ENCODE measurements around the gene GRM8.

Gene GRM8

DNA sequence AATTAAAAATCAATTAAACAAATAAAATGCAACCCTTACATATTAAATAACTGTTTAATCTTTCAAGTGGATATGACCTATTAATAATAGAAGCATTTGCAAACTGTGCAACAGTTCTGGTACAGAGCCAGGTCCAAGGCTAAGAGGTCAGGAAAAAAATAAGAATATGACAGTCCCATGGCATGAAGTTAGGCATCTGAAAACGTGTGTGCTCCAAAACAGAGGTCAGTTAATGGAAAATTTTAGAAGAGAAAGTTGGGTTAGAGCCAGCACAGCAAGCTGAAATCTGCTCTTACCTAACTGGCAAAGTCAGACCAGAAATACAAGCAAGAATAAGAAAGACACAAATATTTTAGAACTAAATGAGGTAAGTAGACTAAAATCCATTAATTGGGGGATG, 757.7 kb downstream of the GRM8 start:
- DNase-seq, result no peak

DNA sequence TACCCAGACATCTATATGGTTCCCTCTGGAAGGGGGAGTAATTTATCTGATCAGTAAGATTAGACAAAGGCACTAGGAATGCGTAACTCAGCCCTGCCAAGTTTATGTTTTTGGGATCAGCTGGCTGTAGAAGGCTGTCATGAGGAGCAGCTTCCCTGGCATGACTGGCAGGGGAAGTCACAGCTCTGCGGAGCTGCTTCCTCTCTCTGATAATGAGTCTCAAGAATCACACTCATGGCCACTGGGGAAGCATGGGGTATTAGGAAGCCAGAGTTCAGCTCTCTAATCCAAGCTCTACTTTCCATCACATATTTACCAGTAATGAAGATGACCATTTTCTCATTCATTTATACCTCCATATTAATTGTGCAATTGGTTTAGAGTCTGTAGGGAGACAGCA, 758.9 kb downstream of the GRM8 start:
- DNase-seq, result no peak

DNA sequence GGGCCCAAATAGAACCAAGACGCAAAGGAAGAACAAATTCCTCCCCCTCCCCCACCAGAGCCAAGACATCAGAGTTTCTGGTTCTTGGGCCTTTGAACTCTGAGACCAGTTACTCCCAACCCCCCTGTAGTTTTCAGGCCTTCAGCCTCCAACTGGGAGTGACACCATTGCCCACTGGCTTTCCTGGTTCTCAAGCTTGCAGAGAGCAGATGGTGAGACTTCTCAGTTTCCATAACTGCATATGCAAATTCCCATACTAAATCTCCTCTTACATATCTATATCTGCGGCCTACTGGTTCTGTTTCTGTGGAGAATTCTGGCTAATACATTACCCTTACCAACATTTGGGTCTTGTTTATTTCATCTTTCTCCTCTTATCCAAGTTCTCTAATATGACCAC, 762.9 kb downstream of the GRM8 start:
- DNase-seq, result no peak

DNA sequence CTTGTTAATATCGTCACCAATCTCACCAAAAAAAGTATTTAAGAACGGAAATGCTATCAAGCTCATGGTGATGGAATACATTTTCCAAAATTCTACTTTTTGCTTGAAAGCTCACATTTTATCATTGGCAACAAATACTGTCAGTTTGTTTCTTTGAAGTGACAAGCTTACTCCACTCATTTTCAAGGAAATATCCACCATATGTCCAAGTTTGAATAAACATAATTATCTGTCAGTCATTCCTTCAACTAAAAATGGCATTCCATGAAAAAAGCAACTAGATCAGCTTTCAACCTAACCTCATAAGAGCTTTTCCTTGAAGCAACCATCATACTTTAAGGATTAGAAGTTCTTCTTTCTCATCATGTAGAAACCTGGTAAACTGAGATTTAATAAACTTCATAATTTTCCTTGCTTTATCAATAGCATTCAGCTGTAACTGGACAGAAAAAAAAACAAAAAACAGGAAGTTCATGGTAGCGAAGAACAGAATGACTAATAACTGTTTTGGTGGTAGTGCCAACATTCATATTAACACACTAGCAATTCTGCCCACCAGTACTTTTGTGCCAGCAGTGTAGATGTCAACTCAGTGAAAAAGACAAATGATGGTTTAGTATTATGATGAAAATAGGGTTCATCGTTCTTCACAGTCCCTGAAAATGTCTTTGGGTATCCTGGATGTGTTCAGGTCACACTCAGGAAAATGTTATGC, 764.9 kb downstream of the GRM8 start:
- no peak for DNase-seq

DNA sequence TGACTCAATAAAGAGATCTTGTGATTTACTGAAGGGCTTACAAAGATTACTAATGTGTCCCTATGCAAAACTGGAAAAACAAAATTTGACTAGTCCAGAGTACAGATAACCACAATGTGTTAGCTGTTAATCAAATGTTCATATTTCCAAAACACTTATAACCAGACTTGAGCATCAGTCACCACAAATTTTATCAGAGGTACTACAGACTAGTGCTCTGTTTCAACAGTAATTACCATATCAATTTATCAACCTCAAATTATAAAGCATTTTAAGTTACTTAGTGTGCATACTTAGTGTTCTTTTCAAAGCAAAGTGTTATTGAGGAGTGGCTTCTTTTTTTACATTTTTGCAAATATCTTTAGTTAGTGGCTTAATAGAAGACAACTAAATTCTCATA, 765.9 kb downstream of the GRM8 start:
- DNase-seq, result no peak

DNA sequence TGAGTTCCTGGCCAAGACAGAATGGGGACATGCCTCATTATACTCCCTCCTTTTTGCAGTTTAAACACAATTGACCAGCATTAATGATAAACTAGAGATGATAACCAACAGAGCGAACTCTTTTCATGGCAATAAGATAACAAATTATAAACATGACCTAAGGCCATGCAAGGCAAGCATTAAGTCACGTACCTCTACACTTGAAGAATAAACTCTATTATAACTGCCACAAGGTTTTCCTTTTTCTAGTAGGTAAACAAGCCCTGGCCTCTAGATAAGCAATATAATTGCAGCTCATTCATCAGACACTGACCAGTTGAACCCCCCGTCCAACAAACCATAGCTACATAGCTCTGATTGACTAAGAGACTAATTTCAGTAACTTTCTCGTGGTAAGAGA, 767.0 kb downstream of the GRM8 start:
- no peak for DNase-seq

DNA sequence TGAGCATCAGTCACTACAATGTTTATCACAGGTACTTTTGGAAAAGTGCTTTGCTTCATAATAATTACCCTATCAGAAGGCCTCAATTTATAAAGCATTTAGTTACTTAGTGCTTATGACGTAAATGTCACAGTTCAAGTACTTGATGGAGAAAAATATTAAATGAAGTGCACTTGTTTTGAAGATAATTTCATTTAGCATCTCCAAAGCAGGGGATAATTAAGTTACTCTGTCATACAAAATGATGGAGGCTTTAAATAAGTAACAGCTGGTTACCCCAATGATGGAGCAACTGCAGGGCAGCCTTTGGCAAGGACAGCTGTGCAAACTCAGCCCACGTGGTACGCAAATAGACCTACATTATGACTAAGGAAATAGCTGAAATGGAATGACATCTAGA, 768.8 kb downstream of the GRM8 start:
- no peak for DNase-seq

DNA sequence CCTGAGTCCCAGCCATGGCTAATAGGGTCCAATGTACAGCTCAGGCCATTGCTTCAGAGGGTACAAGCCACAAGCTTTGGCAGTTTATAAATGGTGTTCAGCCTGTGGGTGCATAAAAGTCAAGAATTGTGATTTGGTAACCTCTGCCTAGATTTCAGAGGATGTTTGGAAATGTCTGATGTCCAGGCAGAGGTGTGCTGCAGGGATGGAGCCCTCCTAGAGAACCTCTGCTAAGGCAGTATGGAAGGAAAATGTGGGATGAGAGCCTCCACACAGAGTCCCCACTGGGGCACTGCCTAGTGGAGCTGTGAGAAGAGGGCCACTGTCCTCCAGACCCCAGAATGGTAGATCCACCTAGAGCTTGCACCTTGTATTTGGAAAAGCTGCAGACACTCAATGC, 779.9 kb downstream of the GRM8 start:
- DNase-seq, result no peak

DNA sequence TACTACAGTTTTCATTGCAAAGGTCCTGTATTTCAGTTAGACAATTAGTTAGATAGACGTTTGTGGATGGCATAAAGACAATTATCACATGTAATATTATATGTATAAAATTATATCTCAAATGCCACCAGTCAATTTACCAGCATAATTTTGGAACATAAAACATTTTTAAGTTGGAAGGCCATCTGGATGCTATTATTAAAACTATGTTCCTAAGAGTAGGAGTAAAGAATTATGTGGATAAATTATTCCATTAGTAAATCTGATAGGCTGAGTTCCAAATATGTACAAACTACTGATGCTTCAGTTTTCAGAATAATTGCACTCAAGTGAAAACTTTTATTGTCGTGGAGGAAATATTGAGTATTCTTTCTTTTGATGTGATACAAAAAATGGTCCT, 790.3 kb downstream of the GRM8 start:
- no peak for DNase-seq

DNA sequence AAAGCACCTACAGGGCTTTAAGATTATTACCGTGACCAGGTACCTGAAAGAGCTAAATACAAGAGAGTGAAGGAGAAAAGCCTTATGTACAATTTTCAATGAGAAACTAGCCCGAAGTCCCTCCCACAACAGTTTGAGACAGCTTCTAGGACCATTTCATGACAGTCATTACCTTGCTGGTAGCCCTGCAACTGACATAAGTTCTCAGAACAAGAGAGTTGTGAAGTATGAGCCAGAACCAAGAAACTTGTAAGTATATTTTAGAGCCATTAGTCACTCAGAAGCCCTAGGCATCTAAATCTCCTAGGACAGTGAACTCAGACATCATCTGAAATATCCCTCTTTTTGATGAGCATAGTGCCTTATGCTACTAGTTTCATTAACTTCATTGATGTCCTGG, 792.1 kb downstream of the GRM8 start:
- DNase-seq, result no peak

DNA sequence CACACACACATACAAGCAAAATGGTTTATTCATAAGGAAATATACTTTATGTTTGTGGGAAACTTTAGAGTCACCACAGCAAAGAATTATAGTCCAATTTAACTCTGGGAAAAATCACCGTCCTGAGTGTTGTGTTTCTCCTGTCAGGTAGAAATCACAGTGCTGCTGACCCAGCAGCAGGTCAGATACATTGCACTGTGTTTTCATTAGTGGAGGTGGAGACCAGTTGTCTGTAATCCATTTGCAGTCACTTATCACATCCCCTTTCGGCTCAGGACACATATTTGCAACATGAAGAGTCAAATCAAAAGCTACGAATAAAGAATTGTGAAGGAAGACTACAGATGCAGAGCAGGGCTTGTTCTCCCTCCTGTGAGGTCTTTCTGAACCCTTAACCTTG, 799.6 kb downstream of the GRM8 start:
- DNase-seq, result no peak

DNA sequence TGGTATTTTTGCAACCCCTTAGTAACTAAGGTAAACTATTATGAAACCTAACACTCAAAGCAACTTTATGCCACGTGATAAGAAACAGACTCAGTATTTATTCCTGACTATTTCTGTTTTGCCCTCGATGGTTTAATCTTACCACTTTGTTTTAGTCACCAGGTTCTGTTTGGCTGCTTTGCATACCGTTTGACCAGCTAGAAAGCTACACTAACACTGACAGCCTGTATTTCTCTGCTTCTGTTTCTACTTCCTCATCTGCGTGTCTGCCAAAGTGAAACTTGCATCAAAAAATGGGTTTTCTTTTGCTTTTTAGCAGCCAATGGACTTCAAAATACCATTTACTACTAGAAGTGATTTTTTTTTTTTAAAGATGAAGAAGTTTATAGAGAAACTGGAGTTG, 802.5 kb downstream of the GRM8 start:
- DNase-seq, result no peak

DNA sequence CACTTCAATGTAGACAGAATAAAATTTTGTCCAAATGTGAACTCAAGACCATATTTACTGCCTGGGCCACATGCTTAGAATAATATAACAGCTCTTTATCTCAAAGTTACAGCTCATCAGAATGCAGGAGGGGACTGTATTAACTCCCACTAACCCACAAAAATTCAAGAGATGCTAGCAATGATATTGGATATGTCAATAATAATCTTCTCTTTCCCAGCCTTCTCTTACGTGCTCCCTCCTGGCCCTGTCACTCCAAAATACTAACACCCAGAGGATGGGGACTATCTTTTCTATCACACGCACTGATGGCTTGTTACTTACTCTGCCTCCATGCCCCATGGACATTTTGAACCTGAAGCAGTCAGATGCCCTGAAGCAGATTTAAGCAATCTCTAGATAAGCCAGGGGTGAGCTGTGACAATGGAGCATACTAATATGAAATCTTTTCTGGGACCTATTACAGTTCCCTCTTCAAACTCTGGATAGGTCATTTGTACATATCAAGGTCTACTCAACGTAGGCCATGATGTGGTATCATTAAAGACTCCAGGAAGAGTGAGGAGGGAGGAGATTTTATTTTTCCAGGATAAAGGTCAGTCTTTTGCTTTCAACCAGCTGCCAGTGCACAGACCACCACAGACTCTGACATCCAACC, 803.0 kb downstream of the GRM8 start:
- no peak for DNase-seq

DNA sequence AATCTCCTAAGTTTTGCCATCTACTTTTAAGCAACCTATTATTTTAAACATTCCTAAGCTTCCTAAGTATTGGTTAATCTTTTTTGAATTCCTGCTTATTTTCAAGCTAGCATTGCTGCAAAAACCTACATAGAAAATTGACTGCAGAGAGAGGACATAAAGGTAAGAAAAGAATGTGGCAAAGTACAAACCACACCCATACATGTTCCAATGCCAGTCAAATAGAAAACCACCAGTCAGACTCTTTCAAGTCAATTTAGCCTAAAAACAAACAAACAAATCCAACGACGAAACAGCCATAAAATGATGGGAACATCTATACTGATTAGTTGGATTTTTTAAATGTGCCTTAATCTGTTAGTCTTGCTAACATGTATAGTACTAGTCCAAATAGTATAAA, 804.8 kb downstream of the GRM8 start:
- DNase-seq, result no peak

DNA sequence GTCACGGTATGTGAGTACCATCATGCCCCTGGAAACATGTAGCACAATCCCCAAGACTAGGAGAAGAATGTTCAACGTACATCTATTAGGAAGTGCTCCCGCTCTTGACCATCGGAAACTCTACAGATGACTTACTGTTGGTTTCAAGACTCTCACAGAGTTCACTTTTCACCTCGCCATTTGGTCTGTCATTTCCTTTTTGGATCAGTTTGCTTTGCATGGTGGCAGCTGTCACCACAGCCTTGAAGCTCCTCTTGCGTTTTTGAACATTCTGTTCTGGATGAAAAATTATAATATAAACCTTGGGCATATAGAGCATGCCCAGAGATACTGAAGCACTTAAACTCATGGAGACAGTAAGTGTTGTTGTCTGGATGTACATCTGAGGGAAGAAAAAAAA, 806.8 kb downstream of the GRM8 start:
- DNase-seq, result no peak

DNA sequence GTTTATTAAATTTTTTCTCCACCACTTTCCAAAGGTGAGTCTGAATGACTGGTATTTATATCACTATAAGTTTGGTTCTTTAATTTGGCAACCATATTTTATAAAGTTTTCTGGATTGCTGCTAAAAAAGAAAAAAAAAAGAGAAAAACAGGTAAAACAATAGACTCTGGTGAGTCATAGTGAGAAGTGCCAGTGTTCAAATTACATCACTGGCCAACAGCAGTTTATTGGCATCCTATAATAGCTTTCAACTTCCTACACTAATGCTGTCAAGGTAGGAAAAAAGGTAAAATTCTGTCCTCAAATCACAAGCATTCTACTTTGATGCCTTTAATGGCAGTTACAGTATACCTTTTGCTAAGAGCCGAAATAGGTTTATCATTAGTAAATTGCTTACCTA, 808.8 kb downstream of the GRM8 start:
- DNase-seq, result no peak

DNA sequence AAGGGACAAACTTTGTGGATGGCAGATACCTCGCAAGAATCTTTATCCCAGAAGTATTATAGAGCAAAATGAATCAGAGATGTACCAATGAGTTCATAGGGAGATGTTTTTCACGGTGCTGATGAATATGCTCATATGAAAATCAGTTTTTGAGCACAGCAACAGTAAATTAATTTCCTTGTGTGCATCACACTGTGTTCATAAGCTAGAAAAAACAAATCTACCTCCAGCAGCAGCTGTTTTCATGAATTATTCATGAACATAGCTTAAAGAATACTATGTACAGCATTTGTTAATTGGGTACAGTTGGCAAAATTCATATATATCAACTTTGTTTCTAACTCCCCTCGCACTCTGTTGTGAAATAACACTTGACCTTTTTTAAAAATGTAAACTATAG, 809.8 kb downstream of the GRM8 start:
- no peak for DNase-seq

DNA sequence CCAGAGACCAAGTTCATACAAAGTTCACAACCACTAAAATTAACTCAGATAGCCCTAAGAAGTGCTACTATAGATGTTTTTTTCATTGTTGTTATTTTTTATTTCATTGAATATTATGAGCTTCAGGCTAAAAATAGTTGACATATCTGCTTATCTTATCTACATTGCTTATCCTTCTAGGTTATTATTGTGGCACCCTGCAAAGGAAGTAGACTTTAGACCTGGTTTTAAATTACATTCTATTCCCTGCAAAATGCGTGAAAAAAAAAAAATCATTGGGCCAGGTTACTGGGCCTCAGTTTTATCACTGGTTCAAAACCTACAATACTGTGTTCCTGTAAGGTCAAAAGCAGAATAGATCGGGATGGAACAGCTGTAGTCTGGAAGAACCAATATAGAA, 811.0 kb downstream of the GRM8 start:
- no peak for DNase-seq

DNA sequence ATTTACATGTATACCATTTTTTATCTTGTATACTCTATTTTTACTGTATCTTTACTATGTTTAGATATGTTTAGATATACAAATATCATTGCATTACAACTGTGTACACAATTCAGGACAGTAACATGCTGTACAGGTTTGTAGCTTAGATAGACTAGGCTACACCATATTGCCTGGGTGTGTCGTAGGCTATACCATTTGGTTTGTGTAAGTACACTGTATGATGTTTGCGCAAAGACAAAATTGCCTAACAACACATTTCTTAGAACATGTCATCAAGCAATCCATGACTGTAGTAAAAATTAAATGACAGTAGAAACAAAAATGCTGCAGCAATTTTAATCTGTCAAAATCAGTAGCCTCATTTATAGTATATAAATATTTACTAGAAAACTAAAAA, 812.2 kb downstream of the GRM8 start:
- DNase-seq, result no peak

DNA sequence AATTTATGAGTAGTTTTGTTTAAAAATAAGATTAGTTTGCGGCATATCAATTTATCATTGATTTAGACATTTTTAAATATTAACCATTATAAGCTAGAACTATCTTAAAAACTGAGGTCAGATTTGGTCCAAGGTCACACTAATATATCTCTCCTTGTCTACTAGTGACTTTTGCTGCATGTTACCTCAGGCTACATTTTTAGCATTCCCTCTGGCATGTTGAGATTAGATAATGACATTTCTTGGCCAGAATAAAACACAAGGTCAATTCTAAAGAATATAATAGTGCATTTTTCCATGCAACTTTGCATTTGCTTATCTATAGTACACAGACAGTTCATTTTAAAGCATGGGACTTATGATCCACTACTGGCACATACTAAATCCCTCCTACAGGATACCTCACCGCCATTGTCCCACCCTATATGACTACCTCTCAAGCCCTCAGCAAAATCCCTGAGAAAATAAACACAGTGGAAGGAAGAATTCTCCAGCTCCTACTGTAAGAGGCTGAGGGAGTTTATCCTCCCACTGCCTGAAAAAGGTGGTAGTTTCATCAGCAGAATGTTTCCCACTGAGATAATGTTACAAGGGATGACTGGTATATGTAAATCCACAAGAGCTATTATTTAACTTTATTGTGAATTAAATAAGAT, 816.4 kb downstream of the GRM8 start:
- no peak for DNase-seq

DNA sequence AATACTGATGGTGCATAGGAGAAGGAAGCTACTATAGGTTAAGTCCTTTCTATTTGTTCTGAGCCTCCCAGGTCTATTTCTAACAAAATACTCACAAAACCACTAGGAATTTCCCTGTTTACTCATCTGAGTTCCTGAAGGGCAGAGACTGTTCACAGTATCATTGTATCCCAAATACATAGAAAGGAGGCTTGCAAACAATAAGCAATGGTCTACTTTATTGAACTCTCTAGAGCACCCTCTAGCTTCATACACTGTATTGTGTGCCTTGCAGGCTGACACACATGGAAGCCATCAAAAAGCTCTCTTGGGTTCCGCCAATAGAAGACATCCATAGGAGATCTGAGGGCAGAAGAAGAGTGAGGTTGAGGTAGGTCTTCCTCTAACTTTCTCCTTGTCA, 826.1 kb downstream of the GRM8 start:
- DNase-seq, result no peak

DNA sequence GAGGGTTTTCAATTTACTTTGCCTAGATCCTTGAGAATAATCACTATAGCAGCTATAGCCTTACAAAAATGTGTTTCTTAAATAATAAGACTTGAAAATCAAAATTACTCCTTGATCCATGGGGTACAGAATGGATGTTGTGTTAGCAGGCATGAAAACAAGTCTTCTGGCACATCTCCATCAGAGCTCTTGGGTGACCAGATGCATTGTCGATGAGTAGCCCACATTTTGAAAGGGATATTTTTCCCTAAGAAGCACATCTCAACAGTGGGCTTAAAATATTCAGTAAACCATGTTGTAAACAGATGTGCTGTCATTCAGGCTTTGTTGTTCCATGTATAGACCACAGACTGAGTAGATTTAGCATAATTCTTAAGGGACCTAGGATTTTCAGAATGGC, 827.8 kb downstream of the GRM8 start:
- no peak for DNase-seq

DNA sequence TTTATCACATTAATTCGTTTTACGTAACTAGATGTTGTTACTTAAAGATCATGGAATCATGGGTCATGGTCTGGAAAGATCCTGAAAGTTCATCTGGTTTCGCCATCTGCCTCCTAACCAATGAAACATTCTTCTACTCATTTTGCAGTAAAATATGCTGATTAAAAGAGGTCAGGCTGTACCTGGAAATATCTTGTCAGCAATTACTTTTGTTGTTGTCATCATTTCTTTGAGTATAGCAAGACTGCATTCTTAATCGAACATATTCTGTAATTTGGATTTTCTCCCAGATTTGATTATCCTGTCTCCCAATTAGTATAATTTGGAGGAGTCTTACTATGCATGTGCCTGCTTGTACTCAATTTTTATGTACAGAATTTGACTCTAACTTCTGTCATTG, 833.7 kb downstream of the GRM8 start:
- no peak for DNase-seq

DNA sequence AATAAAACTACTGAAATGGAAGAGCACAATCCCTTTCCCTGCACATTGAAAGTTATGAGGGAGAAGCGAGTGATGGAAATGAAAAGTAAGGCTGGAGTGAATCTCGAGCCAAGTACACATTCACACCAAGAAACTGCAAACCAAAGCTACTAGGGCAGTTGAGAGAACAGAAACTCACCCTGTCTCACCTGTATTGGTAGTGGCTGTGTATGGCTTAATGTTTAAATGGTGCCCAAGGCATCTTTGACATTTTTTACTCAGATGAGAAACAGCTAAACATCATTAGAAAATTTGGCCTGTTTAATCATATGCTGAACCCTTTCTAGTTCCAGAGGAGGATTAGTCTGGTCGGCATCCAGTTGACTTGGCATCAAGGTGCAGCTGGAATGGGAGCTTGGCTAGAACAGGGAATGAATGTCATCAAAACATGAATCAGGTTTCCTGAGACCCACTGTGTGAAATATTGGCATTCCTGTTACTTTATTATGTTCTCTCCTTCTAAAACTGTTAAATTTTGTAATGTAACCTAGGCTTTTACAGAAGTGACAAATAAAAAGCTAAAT, 840.8 kb downstream of the GRM8 start:
- DNase-seq, result no peak
